MM.1S (cell line): Measurements from ENCODE around the gene CNTNAP2.

Experiments
- EZH2 ChIP-seq: fragments of 300-600 bp; sonication (generic); optimal IDR thresholded peaks from 2 replicates; pipeline ENCODE3; 2017; ENCODE audit warnings: low read depth, mild to moderate bottlenecking, antibody characterized with exemption, low read length, mixed read lengths
- TF ChIP-seq, protein P1 (sequence below): fragments of 300-600 bp; sonication (generic); IDR thresholded peaks from 2 replicates; pipeline ENCODE4 v1.5.1; 2016; ENCODE audit warnings: antibody characterized with exemption, low read length, mixed read lengths

DNA sequence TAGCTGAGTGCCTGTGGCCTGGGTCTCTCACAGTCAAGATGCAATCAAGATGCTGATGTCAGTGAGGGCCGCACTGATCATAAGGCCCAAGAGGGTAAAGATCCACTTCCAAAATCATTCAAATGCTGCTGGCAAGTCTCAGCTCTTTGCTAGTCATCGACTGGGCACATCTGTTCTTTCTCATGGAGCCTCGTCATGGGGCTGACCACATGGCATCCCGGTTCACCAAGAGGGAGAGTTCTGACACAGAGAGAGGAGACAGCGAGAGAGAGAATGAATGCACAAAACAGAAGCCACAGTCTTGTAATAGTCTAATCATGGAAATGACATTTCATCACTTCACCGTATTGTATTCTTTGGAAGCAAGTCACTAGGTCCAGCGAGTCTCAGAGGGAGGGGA is 1406.5 kb downstream of the CNTNAP2 start:
- TF ChIP-seq, protein P1, sequence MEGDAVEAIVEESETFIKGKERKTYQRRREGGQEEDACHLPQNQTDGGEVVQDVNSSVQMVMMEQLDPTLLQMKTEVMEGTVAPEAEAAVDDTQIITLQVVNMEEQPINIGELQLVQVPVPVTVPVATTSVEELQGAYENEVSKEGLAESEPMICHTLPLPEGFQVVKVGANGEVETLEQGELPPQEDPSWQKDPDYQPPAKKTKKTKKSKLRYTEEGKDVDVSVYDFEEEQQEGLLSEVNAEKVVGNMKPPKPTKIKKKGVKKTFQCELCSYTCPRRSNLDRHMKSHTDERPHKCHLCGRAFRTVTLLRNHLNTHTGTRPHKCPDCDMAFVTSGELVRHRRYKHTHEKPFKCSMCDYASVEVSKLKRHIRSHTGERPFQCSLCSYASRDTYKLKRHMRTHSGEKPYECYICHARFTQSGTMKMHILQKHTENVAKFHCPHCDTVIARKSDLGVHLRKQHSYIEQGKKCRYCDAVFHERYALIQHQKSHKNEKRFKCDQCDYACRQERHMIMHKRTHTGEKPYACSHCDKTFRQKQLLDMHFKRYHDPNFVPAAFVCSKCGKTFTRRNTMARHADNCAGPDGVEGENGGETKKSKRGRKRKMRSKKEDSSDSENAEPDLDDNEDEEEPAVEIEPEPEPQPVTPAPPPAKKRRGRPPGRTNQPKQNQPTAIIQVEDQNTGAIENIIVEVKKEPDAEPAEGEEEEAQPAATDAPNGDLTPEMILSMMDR = no peak
- no peak for TF ChIP-seq EZH2
